H54 (cell line): ENCODE results near the gene KDELR1.

ENCODE experiments used
- DNase-seq: peaks from one replicate; pipeline ENCODE4 v3.0.0; 2011; ENCODE audit warnings: low spot score, mixed read lengths; ENCODE audit not compliant: insufficient read length
- FAIRE-seq: peaks from 3 replicates; lab custom pipeline; 2011; peaks lifted over from hg19 to GRCh38; lab: Jason Lieb, UNC
- POLR2A ChIP-seq: IDR thresholded peaks from 2 replicates; pipeline ENCODE4 v1.6.1; 2011; ENCODE audit warnings: low read depth, mild to moderate bottlenecking, low read length

Gene KDELR1

DNA sequence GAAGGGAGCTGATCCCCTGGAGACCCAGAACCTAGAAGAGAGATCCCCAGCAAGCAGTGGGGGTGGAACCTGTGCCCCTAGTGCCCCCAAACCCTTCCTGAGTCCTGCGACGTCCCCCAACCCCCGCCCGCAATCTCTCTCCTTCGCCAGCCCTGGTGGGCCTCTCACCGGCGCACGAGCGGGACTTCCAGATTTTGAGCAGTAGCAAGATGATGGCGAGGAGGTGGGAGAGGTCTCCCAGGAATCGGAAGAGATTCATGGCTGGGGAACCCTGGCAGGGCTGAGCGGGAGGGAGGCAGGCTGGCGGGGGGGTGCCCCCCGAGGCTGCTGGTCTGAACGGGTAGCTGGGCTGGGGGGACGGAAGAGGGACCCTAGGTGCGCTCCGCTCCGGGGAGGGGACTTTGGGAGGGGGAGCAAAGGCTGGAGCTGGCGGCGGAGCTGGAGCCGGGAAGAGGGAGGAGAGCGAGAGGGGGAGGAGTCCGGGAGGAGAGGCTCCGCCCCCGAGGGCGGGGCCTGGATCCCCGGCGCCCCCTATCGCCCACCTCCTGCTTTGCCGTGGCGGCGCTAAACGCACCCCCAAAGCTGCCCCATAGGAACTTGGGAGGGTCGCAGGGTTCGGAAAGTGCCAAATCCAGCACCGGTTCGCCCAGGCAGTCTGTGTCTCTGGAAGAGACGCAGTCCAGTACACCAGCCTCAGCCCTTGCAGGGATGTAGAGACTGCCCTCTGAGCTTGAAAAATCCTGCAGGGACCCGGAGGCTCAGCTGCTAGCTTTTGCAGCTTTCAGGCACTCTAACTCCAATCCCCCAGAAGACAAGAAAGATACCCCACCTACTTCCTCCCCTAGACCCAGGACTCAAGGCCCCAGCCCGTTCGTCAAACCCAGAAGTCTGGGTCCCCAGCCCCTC is at the start of gene KDELR1:
Gene KDELR1, minus strand, starts transcription at position 452 of the 906 bp plus-strand sequence. Its CDS starts 193 bp downstream, at position 259.
- DNase-seq (no peak), FAIRE-seq (no peak)
- TF ChIP-seq POLR2A = no peak; the same call in 1 of the 2 replicates

DNA sequence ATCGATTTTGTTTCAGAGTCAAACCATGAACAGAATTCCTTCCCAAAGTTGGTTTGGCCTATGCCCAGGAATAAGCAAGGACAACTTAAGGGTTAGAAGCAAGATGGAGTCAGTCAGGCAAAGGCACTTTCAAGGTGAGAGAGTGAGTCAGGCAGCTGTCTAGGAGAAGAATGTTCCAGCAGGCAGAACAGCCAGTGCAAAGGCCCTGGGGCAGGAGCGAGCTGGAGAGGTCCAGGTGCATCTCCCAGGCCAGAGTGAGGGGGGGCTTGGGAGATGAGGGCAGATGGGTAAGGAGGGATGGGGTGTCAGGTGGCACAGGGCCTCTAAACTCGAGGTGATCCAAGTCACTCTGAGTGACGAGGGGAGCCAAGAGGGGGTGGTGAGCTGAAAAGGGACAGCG is 45.2 kb upstream of the KDELR1 start:
- FAIRE-seq (no peak), DNase-seq (no peak)
- TF ChIP-seq POLR2A = no peak

DNA sequence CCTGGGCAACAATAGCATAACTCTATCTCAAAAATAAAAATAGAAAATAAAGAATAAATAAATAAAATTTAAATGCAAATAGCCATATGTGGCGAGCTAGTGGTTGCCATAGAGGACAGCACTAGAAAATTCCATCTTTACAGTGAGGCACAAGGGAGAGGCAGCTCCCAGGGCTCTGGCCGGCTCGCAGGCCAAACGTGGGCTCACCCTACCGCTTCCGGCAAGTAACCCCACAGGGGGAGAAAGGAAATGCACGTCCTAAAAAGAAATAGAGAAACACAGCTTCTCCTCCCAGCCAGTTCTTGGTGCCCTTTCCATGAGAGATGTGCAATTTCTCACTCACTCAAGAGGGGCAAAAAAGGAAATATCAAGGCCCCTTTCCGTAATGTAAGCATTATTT is 42.0 kb upstream of the KDELR1 start:
- no peak for FAIRE-seq
- no peak for DNase-seq
- no peak for TF ChIP-seq POLR2A

DNA sequence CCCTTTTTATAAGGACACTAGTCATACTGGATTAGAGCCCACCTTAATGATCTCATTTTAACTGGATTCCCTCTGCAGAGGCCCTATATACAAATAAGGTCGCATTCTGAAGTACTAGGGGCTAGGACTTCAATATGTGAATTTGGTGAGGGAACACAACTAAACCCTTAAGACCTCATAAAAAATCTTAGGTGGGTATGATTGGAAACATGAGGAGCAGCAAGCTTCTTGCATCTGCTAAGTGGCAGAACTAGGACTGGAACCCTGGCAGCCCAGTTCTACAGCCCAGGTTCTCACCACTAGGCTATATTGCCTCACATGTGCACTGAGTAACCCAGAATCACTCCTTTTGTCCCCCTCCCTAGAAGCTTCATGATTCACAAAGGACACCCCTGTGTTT is 37.3 kb upstream of the KDELR1 start:
- FAIRE-seq = no peak
- no peak for TF ChIP-seq POLR2A
- DNase-seq = no peak

DNA sequence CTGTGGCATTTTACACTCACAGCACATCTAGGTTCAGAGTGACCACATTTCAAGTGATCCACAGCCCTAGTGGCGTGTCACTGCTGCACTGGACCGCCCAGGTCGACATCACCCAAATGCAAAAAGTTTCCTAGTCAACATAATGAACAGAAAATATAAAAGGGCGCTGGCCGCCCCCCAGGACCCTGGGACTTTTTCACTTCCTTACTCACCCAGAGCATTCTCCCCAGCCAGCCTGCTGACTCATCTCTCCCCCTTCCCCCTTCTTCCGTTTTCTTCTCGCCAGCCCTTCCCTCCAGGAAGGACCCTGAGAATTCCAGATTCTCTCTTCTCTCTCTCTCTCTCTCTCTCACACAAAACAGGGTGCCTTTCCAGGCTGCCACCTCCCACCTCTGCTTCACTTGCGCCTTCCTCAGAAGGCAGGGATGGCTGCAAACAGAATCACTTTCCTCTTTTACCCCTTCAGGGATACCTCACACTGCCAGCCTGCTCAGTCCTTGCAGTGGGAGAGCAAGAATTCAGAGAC is 33.4 kb upstream of the KDELR1 start:
- TF ChIP-seq POLR2A = no peak
- peak; percentile 51 for DNase-seq
- no peak for FAIRE-seq

DNA sequence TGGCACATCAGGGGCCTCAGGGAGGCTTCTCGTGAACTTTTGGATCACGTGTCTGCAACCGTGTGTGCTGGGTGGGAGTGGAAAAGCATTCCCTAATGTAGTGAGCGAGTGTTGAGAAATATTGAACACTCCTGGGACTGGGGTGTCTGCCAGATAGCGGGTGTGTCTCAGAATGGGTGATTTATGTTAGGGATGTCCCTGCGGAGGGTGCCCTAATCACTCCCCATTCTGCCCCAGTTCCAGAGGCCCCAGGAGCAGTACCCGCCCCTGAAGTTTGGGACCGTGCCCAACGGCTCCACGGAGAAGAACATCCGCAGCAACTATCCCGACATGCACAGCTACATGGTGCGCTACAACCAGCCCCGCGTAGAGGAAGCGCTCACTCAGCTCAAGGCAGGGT is 30.2 kb upstream of the KDELR1 start:
- FAIRE-seq = no peak
- DNase-seq = no peak
- TF ChIP-seq POLR2A = no peak

DNA sequence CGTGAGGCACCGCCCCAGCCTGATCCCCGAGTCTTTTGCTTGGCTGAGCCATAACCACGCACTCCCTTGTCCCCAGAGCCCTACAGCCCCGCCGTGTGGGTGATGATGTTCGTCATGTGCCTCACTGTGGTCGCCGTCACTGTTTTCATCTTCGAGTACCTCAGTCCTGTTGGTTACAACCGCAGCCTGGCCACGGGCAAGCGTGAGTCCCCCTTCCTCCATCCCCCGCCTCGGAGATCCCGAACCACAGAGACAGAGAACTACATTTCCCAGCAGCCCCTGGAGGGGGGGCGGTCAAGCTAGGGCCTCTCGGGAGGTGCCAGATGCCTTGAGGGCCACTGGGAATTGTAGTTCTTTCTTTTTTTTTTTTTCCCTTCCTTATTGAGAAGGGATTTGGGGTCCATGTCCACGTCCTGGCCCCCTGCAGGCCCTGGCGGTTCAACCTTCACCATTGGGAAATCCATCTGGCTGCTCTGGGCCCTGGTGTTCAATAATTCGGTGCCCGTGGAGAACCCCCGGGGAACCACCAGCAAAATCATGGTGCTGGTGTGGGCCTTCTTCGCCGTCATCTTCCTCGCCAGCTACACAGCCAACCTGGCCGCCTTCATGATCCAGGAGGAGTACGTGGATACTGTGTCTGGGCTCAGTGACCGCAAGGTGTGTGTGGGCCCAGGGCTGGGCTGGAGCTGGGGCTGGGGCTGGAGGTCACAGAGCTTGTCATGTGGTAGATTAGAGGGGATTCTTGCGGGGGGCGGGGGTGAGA is 28.0 kb upstream of the KDELR1 start:
- DNase-seq = no peak
- TF ChIP-seq POLR2A = no peak
- no peak for FAIRE-seq

DNA sequence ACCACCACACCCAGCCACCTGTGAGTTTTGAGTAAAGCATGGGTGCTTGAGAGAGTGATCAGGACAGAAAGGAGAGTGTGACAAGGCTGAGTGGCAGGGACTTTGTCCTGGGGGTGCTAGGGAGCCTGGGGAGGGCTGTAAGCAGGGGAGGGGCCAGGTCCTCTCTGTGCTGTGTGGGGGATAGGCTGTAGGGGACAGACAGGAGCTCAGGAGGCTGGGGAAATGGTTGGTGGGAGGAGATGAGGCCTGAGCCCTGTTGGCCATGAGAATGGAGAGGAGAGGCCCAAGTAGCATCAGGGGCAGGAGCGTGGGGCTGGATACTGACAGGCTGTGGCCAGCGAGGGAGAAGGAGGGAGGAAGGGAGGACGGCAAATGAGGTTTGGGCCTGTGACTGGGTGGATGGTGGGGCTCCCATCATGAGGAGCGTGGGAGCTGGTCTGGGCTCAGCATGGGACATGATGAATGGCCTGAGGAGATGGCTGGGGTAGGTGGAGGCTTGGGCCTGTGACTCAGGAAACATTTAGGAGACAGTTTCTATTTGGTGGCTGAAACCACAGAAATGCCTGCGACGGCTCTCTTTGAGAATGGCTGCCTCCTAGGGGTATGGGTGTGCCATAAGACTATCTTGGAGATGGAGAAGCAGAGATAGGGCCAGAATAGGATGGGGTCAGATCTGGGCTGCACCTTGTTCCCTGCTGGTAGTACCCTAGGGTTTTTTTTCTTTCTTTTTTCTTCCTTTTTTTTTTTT is 27.1 kb upstream of the KDELR1 start:
- TF ChIP-seq POLR2A = no peak
- no peak for DNase-seq
- FAIRE-seq = peak; percentile 55

DNA sequence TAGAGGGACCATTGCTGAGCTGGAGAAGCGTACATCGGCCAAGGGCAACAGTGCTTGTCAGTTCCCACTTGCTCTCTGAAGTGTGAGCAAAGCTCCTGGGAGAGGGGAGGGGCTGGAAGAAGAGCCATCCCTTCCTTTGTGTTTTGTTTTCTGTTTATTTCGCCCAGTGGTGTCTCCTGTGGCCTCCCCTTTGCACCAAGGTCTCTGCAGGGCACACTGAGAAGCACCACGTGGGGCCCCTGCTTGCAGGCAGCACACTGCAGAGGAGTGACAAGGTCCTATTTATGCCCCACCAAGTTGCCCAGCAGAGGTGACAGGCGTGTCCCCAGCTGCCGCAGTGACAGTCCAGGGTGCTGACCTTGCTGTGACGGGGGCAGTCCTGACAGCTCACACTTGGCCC is 26.1 kb upstream of the KDELR1 start:
- FAIRE-seq = no peak
- TF ChIP-seq POLR2A = no peak
- no peak for DNase-seq

DNA sequence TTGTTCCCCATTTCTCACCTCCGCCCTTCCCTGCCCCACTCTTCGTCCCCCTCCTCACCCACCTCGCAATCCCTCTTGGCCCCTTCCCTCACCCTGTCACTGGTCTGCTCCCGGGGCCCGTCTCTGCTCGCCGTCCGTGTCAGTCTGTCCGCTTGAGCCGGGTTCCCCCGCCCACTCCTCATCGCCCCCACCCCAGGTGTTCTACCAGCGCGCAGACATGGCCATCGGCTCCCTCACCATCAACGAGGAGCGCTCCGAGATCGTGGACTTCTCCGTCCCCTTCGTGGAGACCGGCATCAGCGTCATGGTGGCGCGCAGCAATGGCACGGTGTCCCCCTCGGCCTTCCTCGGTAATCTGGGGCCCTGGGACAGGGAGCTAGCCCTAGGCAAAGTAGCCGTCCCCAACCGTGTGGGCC is 24.5 kb upstream of the KDELR1 start:
- DNase-seq (no peak), FAIRE-seq (no peak)
- TF ChIP-seq POLR2A = no peak

DNA sequence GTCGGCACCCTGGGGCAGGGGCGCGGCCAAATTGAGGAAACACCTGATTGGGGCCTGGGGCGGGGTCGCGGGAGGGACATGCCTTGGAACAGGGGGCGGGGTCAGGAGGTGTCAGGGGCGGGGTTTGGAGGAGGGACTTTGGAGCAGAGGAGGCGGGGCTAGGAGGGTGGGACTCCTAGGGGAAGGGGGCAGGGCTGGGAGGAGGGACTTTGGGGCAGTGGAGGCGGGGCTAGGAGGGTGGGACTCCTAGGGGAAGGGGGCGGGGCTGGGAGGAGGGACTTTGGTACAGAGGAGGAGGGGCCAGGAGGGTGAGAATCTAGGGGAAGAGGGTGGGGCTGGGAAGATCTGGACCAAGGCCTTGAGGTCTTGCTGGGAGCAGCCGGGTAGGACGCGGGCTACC is 24.0 kb upstream of the KDELR1 start:
- no peak for FAIRE-seq
- TF ChIP-seq POLR2A = no peak
- DNase-seq = no peak

DNA sequence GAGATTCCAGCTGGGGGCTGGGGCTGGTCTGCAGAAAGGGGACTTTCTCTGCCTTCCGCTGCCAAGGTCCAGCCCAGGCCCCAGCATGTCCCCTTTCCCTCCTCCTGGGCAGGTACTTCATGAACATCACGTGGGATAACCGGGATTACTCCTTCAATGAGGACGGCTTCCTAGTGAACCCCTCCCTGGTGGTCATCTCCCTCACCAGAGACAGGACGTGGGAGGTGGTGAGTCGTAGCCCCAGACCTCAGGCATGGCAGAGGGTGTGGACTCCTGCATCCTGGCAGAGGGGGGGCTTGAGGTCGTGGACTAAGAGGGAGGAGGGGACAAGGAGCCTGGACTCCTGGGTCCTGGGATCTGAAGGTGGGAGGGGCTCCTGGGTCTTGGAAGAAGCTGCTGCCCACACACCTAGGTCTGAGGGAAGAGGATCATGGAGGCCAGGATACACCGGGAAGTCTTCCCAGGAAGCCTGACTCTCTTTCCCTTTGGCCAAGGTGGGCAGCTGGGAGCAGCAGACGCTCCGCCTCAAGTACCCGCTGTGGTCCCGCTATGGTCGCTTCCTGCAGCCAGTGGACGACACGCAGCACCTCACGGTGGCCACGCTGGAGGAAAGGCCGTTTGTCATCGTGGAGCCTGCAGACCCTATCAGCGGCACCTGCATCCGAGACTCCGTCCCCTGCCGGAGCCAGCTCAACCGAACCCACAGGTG is 22.7 kb upstream of the KDELR1 start:
- no peak for TF ChIP-seq POLR2A
- DNase-seq = no peak
- no peak for FAIRE-seq

DNA sequence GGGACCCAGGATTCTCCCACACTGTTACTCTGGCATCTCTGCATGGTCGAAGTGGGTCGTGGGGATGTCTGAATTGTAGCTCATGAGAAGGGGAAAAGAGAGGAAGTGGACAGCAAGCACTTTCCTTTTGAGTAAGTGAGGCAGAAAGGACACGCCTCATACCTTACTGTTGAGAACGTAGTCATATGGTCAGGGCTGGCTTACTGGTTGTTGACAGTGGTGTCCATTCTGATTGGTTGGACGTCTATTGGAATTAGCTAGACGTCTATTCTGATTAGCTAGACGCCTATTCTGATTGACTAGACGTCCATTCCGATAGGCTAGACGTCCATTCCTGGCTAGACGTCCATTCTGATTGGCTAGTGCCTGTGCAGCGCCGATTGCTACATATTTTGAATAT is 14.5 kb upstream of the KDELR1 start:
- no peak for TF ChIP-seq POLR2A
- FAIRE-seq (no peak), DNase-seq (no peak)
